Type B pancreatic cell (in vitro differentiated cells): ENCODE results near the gene TBC1D25. TPM values are rescaled to one million over a fixed set of nuclear protein-coding genes. Genes with fewer than 3 reads are reported as not detected.

Experiments
- DNase-seq: peaks from one replicate; pipeline ENCODE4 v3.0.0; 2021; ENCODE audit warnings: mixed read lengths; ENCODE audit not compliant: unreplicated experiment; ENCODE audit errors: extremely low spot score
- H3K27ac Mint-ChIP-seq: 2 replicates; pipeline ENCODE4 v1.8.0; 2021; ENCODE audit warnings: mild to moderate bottlenecking, mixed read lengths
- H3K27me3 Mint-ChIP-seq: 2 replicates; pipeline ENCODE4 v1.8.0; 2021; ENCODE audit warnings: mixed read lengths
- H3K36me3 Mint-ChIP-seq: 2 replicates; pipeline ENCODE4 v1.8.0; 2021; ENCODE audit warnings: mixed read lengths
- H3K4me1 Mint-ChIP-seq: one replicate; pipeline ENCODE4 v1.8.0; 2021; ENCODE audit warnings: mixed read lengths; ENCODE audit not compliant: unreplicated experiment
- H3K4me3 Mint-ChIP-seq: 2 replicates; pipeline ENCODE4 v1.8.0; 2021; ENCODE audit warnings: mild to moderate bottlenecking, mixed read lengths
- H3K9me3 Mint-ChIP-seq: 2 replicates; pipeline ENCODE4 v1.8.0; 2021; ENCODE audit warnings: mixed read lengths
- CTCF ChIP-seq: fragments of 200-600 bp; sonication (generic); conservative IDR thresholded peaks from 2 replicates; pipeline ENCODE4 v1.5.0; 2021; ENCODE audit warnings: antibody characterized with exemption, mild to moderate bottlenecking
- long read RNA-seq: library from polyadenylated mRNA; unstranded; transcript quantifications from one replicate; pipeline ENCODE4 v2.0.0, GENCODE V29; 2020
- total RNA-seq: library from RNA; stranded (reverse); gene quantifications from 2 replicates; pipeline ENCODE4 v1.2.1, GENCODE V29; 2021; ENCODE audit warnings: low replicate concordance

The TBC1D25 gene
- total RNA-seq = 10.6 and 12.8 TPM in 2 replicates
- long read RNA-seq, partial matches to known transcripts = 1 of 1 reads
- long read RNA-seq, other reads (novel, unspliced or antisense) = 0 of 1 reads

- TF ChIP-seq CTCF = peak; percentile 53
- H3K9me3 Mint-ChIP-seq = no peaks in the 10 kb centered on the region
- H3K27ac Mint-ChIP-seq = peak within 1 kb of the TSS; percentile 82
- no peaks in the 10 kb centered on the region for H3K27me3 Mint-ChIP-seq
- peak within 1 kb of the TSS; percentile 92 for H3K4me3 Mint-ChIP-seq
- H3K36me3 Mint-ChIP-seq = peaks cover 5% of the 10 kb centered on the region
- peaks cover 6% of the 10 kb centered on the region for H3K4me1 Mint-ChIP-seq
- DNase-seq = peak; percentile 94
Observed at GRCh38 chrX:48539345-48540027, at the start of gene TBC1D25. Gene TBC1D25, plus strand, starts transcription at chrX:48539714. Its CDS starts 84 bp downstream, at chrX:48539798.

GRCh38 chrX:48489892-48490291 lies 49.6 kb upstream of the TBC1D25 start:
- Mint-ChIP-seq H3K27me3 (no peaks in the 10 kb centered on the region), H3K9me3 (no peaks in the 10 kb centered on the region), H3K27ac (no peak overlapping the region), H3K4me3 (no peak overlapping the region), H3K4me1 (no peaks in the 10 kb centered on the region), H3K36me3 (peaks cover 4% of the 10 kb centered on the region)
- TF ChIP-seq CTCF = no peak
- no peak for DNase-seq

- TF ChIP-seq CTCF = no peak
- no peaks in the 10 kb centered on the region for H3K4me1 Mint-ChIP-seq
- no peaks in the 10 kb centered on the region for H3K9me3 Mint-ChIP-seq
- peaks cover 4% of the 10 kb centered on the region for H3K36me3 Mint-ChIP-seq
- no peak for DNase-seq
- H3K27me3 Mint-ChIP-seq = no peaks in the 10 kb centered on the region
- no peak overlapping the region for H3K4me3 Mint-ChIP-seq
- H3K27ac Mint-ChIP-seq = no peak overlapping the region
Observed at GRCh38 chrX:48490661-48491060, 48.9 kb upstream of the TBC1D25 start.

GRCh38 chrX:48491809-48492208 lies 47.7 kb upstream of the TBC1D25 start:
- H3K27me3 Mint-ChIP-seq = no peaks in the 10 kb centered on the region
- no peak overlapping the region for H3K4me3 Mint-ChIP-seq
- H3K36me3 Mint-ChIP-seq = peaks cover 4% of the 10 kb centered on the region
- no peaks in the 10 kb centered on the region for H3K4me1 Mint-ChIP-seq
- no peaks in the 10 kb centered on the region for H3K9me3 Mint-ChIP-seq
- DNase-seq = no peak
- peak overlapping the region; percentile 8 for H3K27ac Mint-ChIP-seq
- no peak for TF ChIP-seq CTCF

GRCh38 chrX:48492293-48492910 lies 47.1 kb upstream of the TBC1D25 start:
- H3K27me3 Mint-ChIP-seq = no peaks in the 10 kb centered on the region
- H3K4me3 Mint-ChIP-seq = no peak overlapping the region
- H3K36me3 Mint-ChIP-seq = peaks cover under 1% of the 10 kb centered on the region
- no peak for TF ChIP-seq CTCF
- H3K4me1 Mint-ChIP-seq = no peaks in the 10 kb centered on the region
- H3K27ac Mint-ChIP-seq = peak overlapping the region; percentile 8
- no peaks in the 10 kb centered on the region for H3K9me3 Mint-ChIP-seq
- no peak for DNase-seq
